Effector CD4-positive, alpha-beta T cell (primary cell): ENCODE data around the gene CXCL12.

ENCODE experiments used
- DNase-seq: peaks from one replicate; pipeline ENCODE4 v3.0.0-alpha.2; 2020

CXCL12 gene

GRCh38 chr10:44383749-44384600 lies 922 bp downstream of the CXCL12 start:
- DNase-seq = no peak

GRCh38 chr10:44382981-44383748 lies 1.7 kb downstream of the CXCL12 start:
- no peak for DNase-seq

GRCh38 chr10:44382131-44382858 lies 2.6 kb downstream of the CXCL12 start:
- DNase-seq = no peak

- no peak for DNase-seq
These were observed 3.9 kb downstream of the CXCL12 start for GRCh38 chr10:44380829-44381600.

- no peak for DNase-seq
These were observed 5.0 kb downstream of the CXCL12 start for GRCh38 chr10:44379907-44380306.

- no peak for DNase-seq
These were observed 6.3 kb downstream of the CXCL12 start for GRCh38 chr10:44378626-44379025.

- no peak for DNase-seq
These were observed 7.1 kb downstream of the CXCL12 start for GRCh38 chr10:44377651-44378310.

GRCh38 chr10:44376472-44377099 lies 8.3 kb downstream of the CXCL12 start:
- no peak for DNase-seq

GRCh38 chr10:44374155-44374554 lies 10.7 kb downstream of the CXCL12 start:
- no peak for DNase-seq

- DNase-seq = no peak
These were observed 11.4 kb downstream of the CXCL12 start for GRCh38 chr10:44373341-44373995.

- DNase-seq = no peak
These were observed 12.7 kb downstream of the CXCL12 start for GRCh38 chr10:44372181-44372580.

GRCh38 chr10:44370731-44371248 lies 14.1 kb downstream of the CXCL12 start:
- no peak for DNase-seq

- DNase-seq = no peak
These were observed 15.0 kb downstream of the CXCL12 start for GRCh38 chr10:44369854-44370253.

- no peak for DNase-seq
These were observed 15.6 kb downstream of the CXCL12 start for GRCh38 chr10:44369296-44369695.

- no peak for DNase-seq
These were observed 16.3 kb downstream of the CXCL12 start for GRCh38 chr10:44368637-44369036.

- DNase-seq = no peak
These were observed 17.8 kb downstream of the CXCL12 start for GRCh38 chr10:44366941-44367630.

- DNase-seq = no peak
These were observed 20.3 kb downstream of the CXCL12 start for GRCh38 chr10:44364566-44364965.

- no peak for DNase-seq
These were observed 21.2 kb downstream of the CXCL12 start for GRCh38 chr10:44363716-44364115.

- DNase-seq = no peak
These were observed 21.8 kb downstream of the CXCL12 start for GRCh38 chr10:44362866-44363711.
